A549 (cell line): ENCODE measurements around the gene C1orf174.

Experiments
- BHLHE40 ChIP-seq: IDR thresholded peaks from 2 replicates; pipeline ENCODE4 v1.6.1; 2012; ENCODE audit warnings: low read depth, low read length, inconsistent platforms
- CTCF ChIP-seq: fragments of >200 bp; sonication (Bioruptor Twin); formaldehyde crosslinking; IDR thresholded peaks from 3 replicates; pipeline ENCODE4 v1.5.1; 2016
- JUNB ChIP-seq: fragments of >200 bp; sonication (Bioruptor Twin); formaldehyde crosslinking; IDR thresholded peaks from 2 replicates; pipeline ENCODE4 v1.6.1; 2016
- MAX ChIP-seq: IDR thresholded peaks from 2 replicates; pipeline ENCODE4 v1.6.1; 2012
- POLR2A ChIP-seq: IDR thresholded peaks from 2 replicates; pipeline ENCODE4 v1.6.1; 2012; ENCODE audit warnings: mild to moderate bottlenecking, low read length
- RAD21 ChIP-seq, 2 experiments: fragments of >200 bp in 1 of 2; sonication (Bioruptor Twin) in 1 of 2; formaldehyde crosslinking in 1 of 2; IDR thresholded peaks in 1 of 2; conservative IDR thresholded peaks in 1 of 2; 2 replicates in 1 of 2; 3 replicates in 1 of 2; pipeline ENCODE4 v1.6.1; 2012 to 2018; ENCODE audit warnings: inconsistent platforms in 1 of 2
- REST ChIP-seq: fragments of 200-600 bp; sonication (generic); IDR thresholded peaks from 2 replicates; pipeline ENCODE4 v1.6.1; 2016; ENCODE audit warnings: antibody characterized with exemption, mild to moderate bottlenecking, moderate library complexity

GRCh38 chr1:3841491-3841890, 58.6 kb downstream of the C1orf174 start:
- TF ChIP-seq CTCF, result no peak
- no peak for TF ChIP-seq RAD21 (conservative IDR thresholded peaks at IDR 0.05 in 1 of 2, IDR thresholded peaks at IDR 0.05 in 1 of 2)
- no peak for TF ChIP-seq MAX
- TF ChIP-seq POLR2A, result no peak
- no peak for TF ChIP-seq BHLHE40
- no peak for TF ChIP-seq JUNB
- TF ChIP-seq REST, result no peak
